GM18502 (cell line): ENCODE data around the gene JMJD8.

Experiments
- ATAC-seq: cut with Tn5 transposase; IDR thresholded peaks from one replicate; pipeline ENCODE4 v1.9.1; 2021; ENCODE audit warnings: mild to moderate bottlenecking; ENCODE audit not compliant: unreplicated experiment, poor library complexity

The JMJD8 gene

GRCh38 chr16:666572-666971, 17.6 kb downstream of the JMJD8 start:
- ATAC-seq, result no peak

- ATAC-seq, result no peak
These were observed 21.5 kb downstream of the JMJD8 start for GRCh38 chr16:662597-662996.

GRCh38 chr16:662095-662494, 22.0 kb downstream of the JMJD8 start:
- ATAC-seq, result no peak

GRCh38 chr16:661184-661821, 22.8 kb downstream of the JMJD8 start:
- no peak for ATAC-seq

- no peak for ATAC-seq
These were observed 23.5 kb downstream of the JMJD8 start for GRCh38 chr16:660459-661183.

- ATAC-seq, result no peak
These were observed 24.0 kb downstream of the JMJD8 start for GRCh38 chr16:660132-660458.

GRCh38 chr16:659618-660017, 24.5 kb downstream of the JMJD8 start:
- no peak for ATAC-seq

- ATAC-seq, result no peak
These were observed 25.2 kb downstream of the JMJD8 start for GRCh38 chr16:658679-659571.

GRCh38 chr16:657487-657886, 26.6 kb downstream of the JMJD8 start:
- ATAC-seq, result no peak

- no peak for ATAC-seq
These were observed 30.1 kb downstream of the JMJD8 start for GRCh38 chr16:654034-654433.

GRCh38 chr16:652454-653305, 31.5 kb downstream of the JMJD8 start:
- no peak for ATAC-seq

GRCh38 chr16:651844-652243, 32.3 kb downstream of the JMJD8 start:
- ATAC-seq, result no peak

- ATAC-seq, result peak; percentile 20
These were observed 34.5 kb downstream of the JMJD8 start for GRCh38 chr16:649631-650030.

- peak; percentile 77 for ATAC-seq
These were observed 35.1 kb downstream of the JMJD8 start, which contains the start of gene WDR90 for GRCh38 chr16:648781-649589. TSS of gene WDR90 (plus strand) at chr16:649365. CDS start at chr16:649417, 52 bp downstream.

GRCh38 chr16:648071-648780, 35.9 kb downstream of the JMJD8 start:
- ATAC-seq, result no peak

GRCh38 chr16:647173-647902, 36.8 kb downstream of the JMJD8 start:
- no peak for ATAC-seq

GRCh38 chr16:646679-647172, 37.4 kb downstream of the JMJD8 start:
- ATAC-seq, result no peak
